Stomach (tissue), 4 donors: ENCODE measurements around the gene MRC2.

Experiments used
- CTCF ChIP-seq, 7 experiments: fragments of 450-650 bp in 4 of 7; fragments of 200-600 bp in 3 of 7; sonication (generic) in 3 of 7; IDR thresholded peaks; one replicate each; pipeline ENCODE4 v1.5.1; 2016 to 2019; ENCODE audit warnings: antibody characterized with exemption in 7 of 7, control low read depth in 2 of 7, mild to moderate bottlenecking in 1 of 7
- POLR2AphosphoS5 ChIP-seq, 3 donors: sonication (generic); formaldehyde crosslinking; IDR thresholded peaks; one replicate each; pipeline ENCODE4 v1.6.1; 2016; ENCODE audit warnings: antibody characterized with exemption in 3 of 3

DNA sequence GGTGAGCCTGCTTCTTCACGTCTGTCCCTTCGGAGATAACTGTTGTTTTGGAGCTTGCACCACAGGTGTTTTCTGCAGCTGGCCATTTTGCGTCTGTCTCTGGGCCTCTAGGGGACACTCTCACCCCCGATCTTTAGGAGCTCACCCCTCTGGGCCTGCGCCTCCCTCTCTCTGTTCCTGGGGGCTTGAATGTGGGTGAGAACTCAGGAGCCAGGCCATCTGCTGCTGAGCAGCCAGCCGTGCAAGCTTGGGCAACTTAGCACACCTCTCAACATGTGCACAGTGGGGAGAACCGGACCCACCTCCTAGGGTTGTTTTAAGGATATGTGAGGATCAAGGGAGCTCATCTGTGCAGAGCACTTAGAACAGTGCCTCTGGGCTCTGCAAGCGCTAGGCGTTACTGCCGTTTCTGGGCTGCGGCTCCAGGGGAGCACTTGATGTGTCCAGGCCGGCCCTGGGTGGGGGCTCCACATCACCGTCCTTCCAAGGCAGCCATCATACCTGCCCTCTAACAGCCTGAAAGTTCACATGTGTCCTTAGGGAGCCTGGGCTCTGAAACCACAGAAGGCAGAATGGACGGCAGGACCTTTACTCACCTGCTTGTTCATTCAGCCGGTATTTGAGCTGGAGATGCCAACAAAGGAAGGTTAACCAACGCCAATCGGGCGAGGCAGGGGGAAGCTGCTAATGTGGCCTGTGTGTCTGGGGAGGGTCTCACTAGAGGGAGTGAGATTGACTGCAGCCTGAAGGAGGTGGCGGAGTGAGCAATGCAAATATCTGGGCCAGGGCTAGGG lies 66.3 kb downstream of the MRC2 start:
- TF ChIP-seq CTCF (IDR thresholded peaks at IDR 0.05) (no peak), POLR2AphosphoS5 (IDR thresholded peaks at IDR 0.05) (no peak)
